ENCODE measurements around the gene EDN2. TPM values are rescaled to one million over a fixed set of nuclear protein-coding genes. Genes with fewer than 3 reads are reported as not detected.

Gene EDN2
- total RNA-seq, 1 donor from 2014 or later, result 9.3 TPM

DNA sequence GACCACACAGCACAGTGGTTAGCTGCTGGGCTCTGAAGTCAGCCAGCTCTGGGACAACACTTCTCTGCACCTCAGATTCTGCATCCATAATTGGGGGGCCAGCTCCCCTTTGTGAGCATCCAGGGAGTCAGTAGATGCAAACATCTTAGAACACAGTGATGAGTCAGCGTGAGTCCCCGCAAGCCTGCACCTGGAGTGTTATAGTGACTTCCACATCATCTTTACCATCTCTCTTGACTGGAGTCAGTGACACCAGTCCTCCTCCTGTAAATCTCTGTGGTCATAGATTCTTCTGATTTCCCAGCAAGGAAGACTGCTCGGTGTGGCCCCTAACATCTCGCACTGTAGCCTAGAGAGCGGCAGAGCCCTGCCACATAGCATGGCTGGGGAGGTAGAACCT lies 13.9 kb upstream of the EDN2 start:
- no peak for DNase-seq (ENCODE audit: extremely low spot score in 2 of 2)
- Histone ChIP-seq H3K4me1 (peaks cover 62% of the 10 kb centered on the region), H3K9me3 (no peaks in the 10 kb centered on the region), H3K36me3 (no peaks in the 10 kb centered on the region), H3K4me3 (no peak overlapping the region), H3K27me3 (no peaks in the 10 kb centered on the region), H3K27ac (peak overlapping the region; percentile 91)
- no peak for TF ChIP-seq POLR2AphosphoS5 (IDR thresholded peaks at IDR 0.05; ENCODE audit: insufficient read depth in 1 of 2, low read depth in 1 of 2)
- no peak for TF ChIP-seq POLR2A (IDR thresholded peaks at IDR 0.05)
- no peak for TF ChIP-seq CTCF (IDR thresholded peaks at IDR 0.05)
- intact Hi-C loops (cut with DNase I), result no loop called here

GRCh38 chr1:41497461-41498030 lies 13.1 kb upstream of the EDN2 start:
- intact Hi-C loops (cut with DNase I), result no loop called here
- no peak for TF ChIP-seq CTCF (IDR thresholded peaks at IDR 0.05)
- no peak for TF ChIP-seq POLR2A (IDR thresholded peaks at IDR 0.05)
- TF ChIP-seq POLR2AphosphoS5 (IDR thresholded peaks at IDR 0.05; ENCODE audit: insufficient read depth in 1 of 2, low read depth in 1 of 2), result no peak
- Histone ChIP-seq H3K36me3 (no peaks in the 10 kb centered on the region), H3K4me3 (no peak overlapping the region), H3K9me3 (no peaks in the 10 kb centered on the region), H3K27me3 (no peaks in the 10 kb centered on the region), H3K4me1 (peaks cover 62% of the 10 kb centered on the region), H3K27ac (peak overlapping the region; percentile 91)
- no peak for DNase-seq (ENCODE audit: extremely low spot score in 2 of 2)

DNA sequence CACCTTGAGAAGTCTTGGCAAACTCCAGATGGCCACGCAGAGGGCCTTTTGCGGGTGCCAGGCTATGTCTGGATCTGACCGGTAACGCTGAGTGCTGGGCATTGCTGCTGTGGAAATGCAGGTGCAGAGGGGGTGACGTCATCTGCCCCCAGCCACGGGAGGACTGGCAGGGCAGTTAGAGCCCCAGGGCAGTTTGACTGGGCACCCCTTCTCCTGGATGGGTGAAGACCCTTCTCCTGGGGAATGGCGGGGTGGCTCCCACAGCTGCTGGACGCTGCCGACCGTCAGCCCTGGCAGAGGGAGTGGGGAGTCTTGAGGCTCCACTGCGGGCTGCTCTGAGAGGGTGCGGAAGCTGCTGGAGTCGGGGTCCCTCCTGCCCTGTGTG lies 12.6 kb upstream of the EDN2 start:
- intact Hi-C loops (cut with DNase I), result no loop called here
- H3K36me3 ChIP-seq, result no peaks in the 10 kb centered on the region
- peaks cover 62% of the 10 kb centered on the region for H3K4me1 ChIP-seq
- H3K9me3 ChIP-seq, result no peaks in the 10 kb centered on the region
- no peak for DNase-seq (ENCODE audit: extremely low spot score in 2 of 2)
- peak overlapping the region; percentile 91 for H3K27ac ChIP-seq
- TF ChIP-seq POLR2A (IDR thresholded peaks at IDR 0.05) (no peak), POLR2AphosphoS5 (IDR thresholded peaks at IDR 0.05; ENCODE audit: insufficient read depth in 1 of 2, low read depth in 1 of 2) (no peak), CTCF (IDR thresholded peaks at IDR 0.05) (no peak)
- no peaks in the 10 kb centered on the region for H3K27me3 ChIP-seq
- H3K4me3 ChIP-seq, result peak overlapping the region; percentile 23 to 45

DNA sequence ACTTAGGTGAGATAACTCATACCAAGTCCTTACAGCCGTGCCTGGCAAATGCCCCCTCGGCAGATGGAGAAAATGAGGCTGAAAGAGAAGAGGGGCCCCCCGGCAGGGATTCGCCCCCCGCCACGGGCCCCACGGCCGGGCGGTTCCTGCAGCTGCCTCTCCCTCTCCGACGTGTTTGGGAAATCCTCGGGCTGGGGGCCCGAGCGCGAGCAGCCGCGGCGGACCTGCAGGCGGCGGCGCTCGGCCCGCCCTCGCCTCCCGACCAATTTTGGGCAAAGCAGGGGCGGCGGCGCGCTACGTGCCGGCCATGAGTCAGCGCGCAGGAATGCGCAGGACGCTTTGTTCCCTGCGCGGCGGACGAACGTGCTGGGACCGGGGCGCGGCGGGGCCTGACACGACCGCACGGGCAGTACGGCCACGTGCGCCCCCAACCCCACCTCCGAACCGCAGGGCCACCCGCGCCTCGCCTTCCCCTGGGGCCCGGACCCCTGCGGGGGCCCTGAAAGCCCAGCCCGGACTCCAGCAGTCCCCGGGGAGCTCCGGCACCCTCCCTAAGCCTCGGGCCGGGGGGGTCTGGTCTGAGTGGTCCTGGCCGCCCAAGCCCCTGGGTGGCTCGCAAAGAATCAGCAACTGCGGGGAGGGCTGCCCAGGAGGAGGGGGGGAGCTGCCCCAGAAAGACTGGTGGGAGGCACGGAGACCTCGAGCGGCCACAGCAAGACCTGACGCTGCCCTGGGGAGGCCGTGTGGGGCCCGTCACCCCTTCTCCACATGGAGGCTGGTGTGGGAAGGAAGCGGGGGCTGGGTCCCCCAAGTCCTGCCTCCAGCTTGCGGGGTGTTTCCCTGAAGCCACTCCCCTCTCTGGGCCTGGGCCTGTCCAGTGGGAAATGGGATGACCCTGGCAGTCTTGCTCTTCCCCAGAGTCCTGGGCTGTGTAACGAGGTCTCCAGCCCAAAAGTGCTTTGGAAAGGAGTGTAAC lies 11.9 kb upstream of the EDN2 start:
- H3K4me3 ChIP-seq, result peak overlapping the region; percentile 23 to 45
- no peaks in the 10 kb centered on the region for H3K27me3 ChIP-seq
- H3K27ac ChIP-seq, result peak overlapping the region; percentile 91
- H3K4me1 ChIP-seq, result peaks cover 60% of the 10 kb centered on the region
- no peak for DNase-seq (ENCODE audit: extremely low spot score in 2 of 2)
- H3K9me3 ChIP-seq, result no peaks in the 10 kb centered on the region
- TF ChIP-seq POLR2A (IDR thresholded peaks at IDR 0.05) (peak in 1 of 2 donors; percentile 36), CTCF (IDR thresholded peaks at IDR 0.05) (peak in 1 of 3 experiments; percentile 2), POLR2AphosphoS5 (IDR thresholded peaks at IDR 0.05; ENCODE audit: insufficient read depth in 1 of 2, low read depth in 1 of 2) (peak; percentile 64 to 78)
- intact Hi-C loops (cut with DNase I), result no loop called here
- H3K36me3 ChIP-seq, result no peaks in the 10 kb centered on the region
